ENCODE measurements around the gene IL4R. TPM values are rescaled to one million over a fixed set of nuclear protein-coding genes. Genes with fewer than 3 reads are reported as not detected.

IL4R gene
- total and polyA plus RNA-seq, 2 of the 13 experiments (the other 11 are each of a cell fraction or from before 2014, with no cell fraction given): 15.9 to 49.6 TPM

DNA sequence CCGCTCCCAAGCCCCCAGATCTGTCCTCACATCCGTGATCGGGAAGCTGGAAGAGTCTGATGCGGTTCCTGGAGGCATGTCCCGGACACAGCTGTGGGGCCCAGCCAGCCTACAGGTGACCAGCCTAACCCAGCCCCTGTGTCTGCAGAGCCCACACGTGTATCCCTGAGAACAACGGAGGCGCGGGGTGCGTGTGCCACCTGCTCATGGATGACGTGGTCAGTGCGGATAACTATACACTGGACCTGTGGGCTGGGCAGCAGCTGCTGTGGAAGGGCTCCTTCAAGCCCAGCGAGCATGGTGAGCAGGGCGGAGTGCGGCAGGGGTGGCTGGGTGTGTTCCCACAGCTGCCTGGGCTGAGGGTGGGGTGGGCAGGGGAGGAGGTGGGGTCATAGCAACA, 30.9 kb downstream of the IL4R start:
- 98% methylated on average over 14 of the region's 15 CpGs for WGBS (ENCODE audit: low lambda C conversion rate)
- ATAC-seq: no peak

More for the DNA sequence above, 30.9 kb downstream of the IL4R start:
- Histone ChIP-seq H3K9ac (ENCODE audit: insufficient read depth, low read depth, low read length) (no peak overlapping the region), H3K27ac (ENCODE audit: extremely low read length, insufficient read depth, low read length) (no peak overlapping the region), H3K9me3 (ENCODE audit: low read length) (no peaks in the 10 kb centered on the region), H3K79me2 (ENCODE audit: insufficient read depth, low read length) (no peaks in the 10 kb centered on the region), H4K20me1 (ENCODE audit: insufficient read depth, low read length) (no peaks in the 10 kb centered on the region), H3K36me3 (replicated peaks in 1 of 2; ENCODE audit: control insufficient read depth in 1 of 2, insufficient read depth in 2 of 2, low read length in 2 of 2) (peaks cover 28 to 66% of the 10 kb centered on the region in 2 experiments; a peak in 4 of 5 replicates), H3K4me2 (ENCODE audit: low read depth, low read length) (no peak overlapping the region), H3K4me1 (ENCODE audit: insufficient read depth, low read length) (no peaks in the 10 kb centered on the region), H2AFZ (ENCODE audit: low read length) (no peak overlapping the region), H3K4me3 (replicated peaks in 1 of 3; ENCODE audit: insufficient read depth in 1 of 3, low read depth in 2 of 3, low read length in 3 of 3) (no peak overlapping the region), H3K27me3 (ENCODE audit: control insufficient read depth in 1 of 2, insufficient read depth in 2 of 2, low read length in 2 of 2) (no peaks in the 10 kb centered on the region)
- ChIA-PET POLR2A (no interaction called here), CTCF (ENCODE audit: low intra/inter-chr PET ratio, low total read pairs) (no interaction called here)
- DNase-seq (ENCODE audit: low spot score): no peak
- intact Hi-C loops (cut with micrococcal nuclease; ENCODE audit: unreplicated experiment) (no loop called here), in situ Hi-C loops (cut with HindIII; ENCODE audit: extremely low pct_ligation_motif_present, low pct_unique_long_range_greater_than_20kb) (no loop called here)
- no peak for FAIRE-seq
- TF ChIP-seq TIGD3 (CRISPR knock-in tag; IDR thresholded peaks at IDR 0.05; ENCODE audit: borderline replicate concordance): no peak
- no peak for TF ChIP-seq IRF9 (CRISPR knock-in tag; IDR thresholded peaks at IDR 0.05; ENCODE audit: borderline replicate concordance)
- no peak for TF ChIP-seq HOXA9 (CRISPR knock-in tag; IDR thresholded peaks at IDR 0.05; ENCODE audit: borderline replicate concordance)
- no peak for TF ChIP-seq ZNF362 (CRISPR knock-in tag; IDR thresholded peaks at IDR 0.05; ENCODE audit: borderline replicate concordance)
- no peak for TF ChIP-seq MAFG (CRISPR knock-in tag; IDR thresholded peaks at IDR 0.05)
- TF ChIP-seq AGO2 (optimal IDR thresholded peaks at IDR 0.05; ENCODE audit: low read depth, low read length): peak; percentile 37
- BruUV-seq (replicated peaks): no TSS peak

All from HepG2 (cell line).